ENCODE results near the gene AGBL1.

Gene AGBL1

GRCh38 chr15:86834115-86834863 is 754.6 kb downstream of the AGBL1 start:
- Histone ChIP-seq H3K36me3 (ENCODE audit: control insufficient read depth, insufficient read depth, low read length) (no peaks in the 10 kb centered on the region), H3K4me3 (ENCODE audit: low read depth, low read length) (no peak overlapping the region), H3K9ac (ENCODE audit: low read depth, low read length) (no peak overlapping the region), H3K27me3 (ENCODE audit: control insufficient read depth, insufficient read depth, low read length) (no peaks in the 10 kb centered on the region), H3K9me3 (ENCODE audit: control insufficient read depth, insufficient read depth, low read length) (no peaks in the 10 kb centered on the region), H3K4me1 (ENCODE audit: control insufficient read depth, insufficient read depth, low read length) (no peaks in the 10 kb centered on the region)

DNA sequence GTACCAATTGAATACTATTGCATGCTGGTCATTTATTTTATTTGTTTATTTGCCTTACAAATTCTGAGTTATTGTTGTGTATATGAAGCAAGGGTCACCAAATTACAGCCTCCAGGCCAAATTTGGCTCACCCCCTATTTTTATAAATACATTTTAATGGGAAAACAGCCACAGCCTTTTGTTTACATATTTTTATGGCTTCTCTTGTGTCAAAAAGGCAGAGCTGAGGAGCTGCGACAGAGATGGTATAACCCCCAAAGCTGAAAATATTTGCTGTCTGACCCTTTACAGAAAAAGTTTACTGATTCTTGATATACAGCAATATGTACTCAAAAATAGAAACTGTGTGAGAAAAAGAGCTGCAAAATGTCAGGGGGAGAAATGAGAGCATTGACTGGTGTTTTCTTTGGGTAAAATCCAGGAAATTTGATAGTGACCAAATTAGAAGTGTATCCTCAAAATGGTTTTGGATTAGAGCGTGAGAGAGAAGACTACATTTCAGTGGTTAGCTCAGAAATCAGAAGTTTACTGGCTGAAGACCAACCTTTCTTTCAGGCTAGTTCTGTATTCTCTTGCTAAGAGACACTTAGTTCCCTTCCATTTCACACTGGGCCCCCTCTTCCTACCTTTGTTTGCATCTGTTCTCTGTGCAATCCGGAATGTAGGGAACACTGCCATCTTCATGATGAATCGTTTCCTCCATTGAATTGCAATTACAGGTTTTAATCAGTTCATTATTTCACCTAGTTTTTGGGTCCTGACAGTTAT is 757.8 kb downstream of the AGBL1 start:
- Histone ChIP-seq H3K27me3 (ENCODE audit: control insufficient read depth, insufficient read depth, low read length) (no peaks in the 10 kb centered on the region), H3K4me3 (ENCODE audit: low read depth, low read length) (no peak overlapping the region), H3K4me1 (ENCODE audit: control insufficient read depth, insufficient read depth, low read length) (no peaks in the 10 kb centered on the region), H3K9ac (ENCODE audit: low read depth, low read length) (no peak overlapping the region), H3K9me3 (ENCODE audit: control insufficient read depth, insufficient read depth, low read length) (no peaks in the 10 kb centered on the region), H3K36me3 (ENCODE audit: control insufficient read depth, insufficient read depth, low read length) (no peaks in the 10 kb centered on the region)

DNA sequence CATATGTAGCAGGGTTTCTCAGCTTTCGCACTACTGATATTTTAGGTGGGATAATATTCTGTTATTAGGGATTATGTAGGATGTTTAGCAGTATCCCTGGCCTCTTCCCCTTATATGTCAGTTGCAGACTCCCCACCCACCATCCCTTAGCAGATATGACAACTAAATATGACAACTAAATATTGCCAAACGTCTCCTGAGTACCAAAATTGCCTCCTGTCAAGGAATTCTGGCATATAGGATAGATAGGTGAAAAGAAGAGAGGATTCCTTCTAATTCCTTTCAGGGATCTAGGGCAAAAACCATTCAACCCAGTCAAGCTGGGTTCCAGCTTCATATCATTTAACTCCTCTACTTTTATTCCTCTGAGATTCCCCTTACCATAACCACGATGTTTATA is 759.8 kb downstream of the AGBL1 start:
- H3K9me3 ChIP-seq (ENCODE audit: control insufficient read depth, insufficient read depth, low read length) = no peaks in the 10 kb centered on the region
- no peaks in the 10 kb centered on the region for H3K27me3 ChIP-seq (ENCODE audit: control insufficient read depth, insufficient read depth, low read length)
- no peak overlapping the region for H3K9ac ChIP-seq (ENCODE audit: low read depth, low read length)
- no peak overlapping the region for H3K4me3 ChIP-seq (ENCODE audit: low read depth, low read length)
- no peaks in the 10 kb centered on the region for H3K36me3 ChIP-seq (ENCODE audit: control insufficient read depth, insufficient read depth, low read length)
- H3K4me1 ChIP-seq (ENCODE audit: control insufficient read depth, insufficient read depth, low read length) = no peaks in the 10 kb centered on the region

- H3K9ac ChIP-seq (ENCODE audit: low read depth, low read length) = no peak overlapping the region
- no peaks in the 10 kb centered on the region for H3K36me3 ChIP-seq (ENCODE audit: control insufficient read depth, insufficient read depth, low read length)
- no peak overlapping the region for H3K4me3 ChIP-seq (ENCODE audit: low read depth, low read length)
- H3K27me3 ChIP-seq (ENCODE audit: control insufficient read depth, insufficient read depth, low read length) = no peaks in the 10 kb centered on the region
- no peaks in the 10 kb centered on the region for H3K9me3 ChIP-seq (ENCODE audit: control insufficient read depth, insufficient read depth, low read length)
- no peaks in the 10 kb centered on the region for H3K4me1 ChIP-seq (ENCODE audit: control insufficient read depth, insufficient read depth, low read length)
Measured at GRCh38 chr15:86840996-86841395, 761.3 kb downstream of the AGBL1 start.

- Histone ChIP-seq H3K4me1 (ENCODE audit: control insufficient read depth, insufficient read depth, low read length) (no peaks in the 10 kb centered on the region), H3K27me3 (ENCODE audit: control insufficient read depth, insufficient read depth, low read length) (no peaks in the 10 kb centered on the region), H3K9me3 (ENCODE audit: control insufficient read depth, insufficient read depth, low read length) (no peaks in the 10 kb centered on the region), H3K9ac (ENCODE audit: low read depth, low read length) (no peak overlapping the region), H3K4me3 (ENCODE audit: low read depth, low read length) (no peak overlapping the region), H3K36me3 (ENCODE audit: control insufficient read depth, insufficient read depth, low read length) (no peaks in the 10 kb centered on the region)
Measured at GRCh38 chr15:86842199-86842598, 762.5 kb downstream of the AGBL1 start.

- H3K36me3 ChIP-seq (ENCODE audit: control insufficient read depth, insufficient read depth, low read length) = no peaks in the 10 kb centered on the region
- H3K27me3 ChIP-seq (ENCODE audit: control insufficient read depth, insufficient read depth, low read length) = no peaks in the 10 kb centered on the region
- H3K4me1 ChIP-seq (ENCODE audit: control insufficient read depth, insufficient read depth, low read length) = no peaks in the 10 kb centered on the region
- no peak overlapping the region for H3K9ac ChIP-seq (ENCODE audit: low read depth, low read length)
- H3K4me3 ChIP-seq (ENCODE audit: low read depth, low read length) = no peak overlapping the region
- H3K9me3 ChIP-seq (ENCODE audit: control insufficient read depth, insufficient read depth, low read length) = no peaks in the 10 kb centered on the region
Measured at GRCh38 chr15:86846036-86846435, 766.4 kb downstream of the AGBL1 start.

DNA sequence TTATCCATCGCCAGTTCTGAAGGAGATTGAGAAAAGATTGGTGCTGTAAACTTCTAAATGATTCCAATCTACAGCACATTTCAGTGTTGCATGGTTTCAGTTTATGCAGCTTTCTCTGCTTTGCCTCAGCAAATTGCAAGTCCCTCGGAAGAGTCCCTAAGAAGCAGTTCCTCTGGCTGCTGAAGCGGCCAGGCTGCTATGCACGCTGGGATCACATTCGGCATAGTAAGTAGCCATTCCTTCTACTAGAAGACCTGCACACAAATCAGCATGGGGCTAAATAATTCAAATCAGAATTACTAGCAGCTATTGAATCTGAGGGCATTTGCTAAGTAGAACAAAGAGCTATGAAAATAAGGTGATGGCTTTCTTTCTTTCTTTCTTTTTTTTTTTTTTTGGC is 769.5 kb downstream of the AGBL1 start:
- Histone ChIP-seq H3K4me1 (ENCODE audit: control insufficient read depth, insufficient read depth, low read length) (no peaks in the 10 kb centered on the region), H3K36me3 (ENCODE audit: control insufficient read depth, insufficient read depth, low read length) (no peaks in the 10 kb centered on the region), H3K27me3 (ENCODE audit: control insufficient read depth, insufficient read depth, low read length) (no peaks in the 10 kb centered on the region), H3K4me3 (ENCODE audit: low read depth, low read length) (no peak overlapping the region), H3K9me3 (ENCODE audit: control insufficient read depth, insufficient read depth, low read length) (no peaks in the 10 kb centered on the region), H3K9ac (ENCODE audit: low read depth, low read length) (no peak overlapping the region)

- H3K9me3 ChIP-seq (ENCODE audit: control insufficient read depth, insufficient read depth, low read length) = no peaks in the 10 kb centered on the region
Measured at GRCh38 chr15:86849558-86850285, 770.1 kb downstream of the AGBL1 start.

GRCh38 chr15:86850939-86851338 is 771.3 kb downstream of the AGBL1 start:
- H3K27me3 ChIP-seq (ENCODE audit: control insufficient read depth, insufficient read depth, low read length) = no peaks in the 10 kb centered on the region
- H3K9ac ChIP-seq (ENCODE audit: low read depth, low read length) = no peak overlapping the region
- H3K36me3 ChIP-seq (ENCODE audit: control insufficient read depth, insufficient read depth, low read length) = no peaks in the 10 kb centered on the region
- no peaks in the 10 kb centered on the region for H3K4me1 ChIP-seq (ENCODE audit: control insufficient read depth, insufficient read depth, low read length)
- no peak overlapping the region for H3K4me3 ChIP-seq (ENCODE audit: low read depth, low read length)
- H3K9me3 ChIP-seq (ENCODE audit: control insufficient read depth, insufficient read depth, low read length) = no peaks in the 10 kb centered on the region

More at GRCh38 chr15:86849558-86850285, 770.1 kb downstream of the AGBL1 start:
- no peaks in the 10 kb centered on the region for H3K36me3 ChIP-seq (ENCODE audit: control insufficient read depth, insufficient read depth, low read length)
- H3K4me1 ChIP-seq (ENCODE audit: control insufficient read depth, insufficient read depth, low read length) = no peaks in the 10 kb centered on the region
- H3K4me3 ChIP-seq (ENCODE audit: low read depth, low read length) = no peak overlapping the region
- no peak overlapping the region for H3K9ac ChIP-seq (ENCODE audit: low read depth, low read length)
- no peaks in the 10 kb centered on the region for H3K27me3 ChIP-seq (ENCODE audit: control insufficient read depth, insufficient read depth, low read length)

- H3K9ac ChIP-seq (ENCODE audit: low read depth, low read length) = no peak overlapping the region
- no peaks in the 10 kb centered on the region for H3K27me3 ChIP-seq (ENCODE audit: control insufficient read depth, insufficient read depth, low read length)
- no peaks in the 10 kb centered on the region for H3K9me3 ChIP-seq (ENCODE audit: control insufficient read depth, insufficient read depth, low read length)
- H3K4me1 ChIP-seq (ENCODE audit: control insufficient read depth, insufficient read depth, low read length) = no peaks in the 10 kb centered on the region
- H3K4me3 ChIP-seq (ENCODE audit: low read depth, low read length) = no peak overlapping the region
- H3K36me3 ChIP-seq (ENCODE audit: control insufficient read depth, insufficient read depth, low read length) = no peaks in the 10 kb centered on the region
Measured at GRCh38 chr15:86852741-86853140, 773.1 kb downstream of the AGBL1 start.

DNA sequence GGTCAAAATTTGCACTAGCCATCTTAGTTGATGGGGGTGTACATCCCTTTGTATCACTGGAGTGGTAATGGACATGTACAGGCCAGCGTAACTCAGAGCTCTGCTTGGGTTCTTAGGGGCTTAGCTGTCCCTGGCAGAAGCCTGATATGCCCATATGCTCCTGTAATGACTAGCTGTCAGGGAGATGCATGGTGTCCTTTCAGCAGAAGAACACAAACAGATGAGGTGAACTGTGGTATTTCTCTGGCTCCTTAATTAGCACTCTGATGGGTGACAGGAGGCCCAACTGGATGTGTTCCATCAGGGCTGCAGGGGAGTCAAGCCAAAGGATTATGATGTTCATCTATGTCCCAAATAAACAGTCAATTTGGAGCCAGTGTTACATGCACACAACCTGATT is 774.5 kb downstream of the AGBL1 start:
- H3K4me3 ChIP-seq (ENCODE audit: low read depth, low read length) = no peak overlapping the region

More for the DNA sequence above, 774.5 kb downstream of the AGBL1 start:
- Histone ChIP-seq H3K9ac (ENCODE audit: low read depth, low read length) (no peak overlapping the region), H3K9me3 (ENCODE audit: control insufficient read depth, insufficient read depth, low read length) (no peaks in the 10 kb centered on the region), H3K27me3 (ENCODE audit: control insufficient read depth, insufficient read depth, low read length) (no peaks in the 10 kb centered on the region), H3K4me1 (ENCODE audit: control insufficient read depth, insufficient read depth, low read length) (no peaks in the 10 kb centered on the region), H3K36me3 (ENCODE audit: control insufficient read depth, insufficient read depth, low read length) (no peaks in the 10 kb centered on the region)
